Lower leg skin (tissue), 4 donors: ENCODE data around the gene INPP4B. TPM values are rescaled to one million over a fixed set of nuclear protein-coding genes. Genes with fewer than 3 reads are reported as not detected.

ENCODE experiments used
- DNase-seq, 2 donors: peaks; one replicate each; pipeline ENCODE4 v3.0.0-alpha.2; 2019; ENCODE audit warnings: low spot score in 2 of 2
- H3K4me3 ChIP-seq: fragments of 200-600 bp; sonication (generic); 2 replicates; pipeline ENCODE4 v1.5.1; 2017; ENCODE audit warnings: mild to moderate bottlenecking, low read depth; ENCODE audit not compliant: poor library complexity, severe bottlenecking
- CTCF ChIP-seq, 3 donors: fragments of 450-650 bp; IDR thresholded peaks; one replicate each; pipeline ENCODE4 v1.5.1; 2016; ENCODE audit warnings: antibody characterized with exemption in 3 of 3, mild to moderate bottlenecking in 3 of 3, moderate library complexity in 2 of 3
- POLR2A ChIP-seq, 2 donors: fragments of 450-650 bp; IDR thresholded peaks; one replicate each; pipeline ENCODE4 v1.6.1; 2016 to 2017; ENCODE audit warnings: antibody characterized with exemption in 2 of 2, mild to moderate bottlenecking in 1 of 2, moderate library complexity in 1 of 2
- WGBS, 2 donors: methylation state at CpG; one replicate each; pipeline ENCODE4 v1.1.5; 2018; 5-methylcytosine and 5-hydroxymethylcytosine counted together
- intact Hi-C: fragments of 100-400 bp; cut with DNase I; formaldehyde crosslinking; loops from one replicate; pipeline ENCODE4 v1.15.0; 2023; ENCODE audit warnings: low total_unique reads
- total RNA-seq, 4 donors: library from RNA; depleted of rRNA; stranded (reverse); fragments of >200 nt; gene quantifications; one replicate each; pipeline ENCODE4 v1.1.0, GENCODE V29; 2016

INPP4B gene
- total RNA-seq, 4 donors from 2014 or later = 7.6 to 18.5 (median 17.6) TPM

- DNase-seq = no peak
- H3K4me3 ChIP-seq = no peak overlapping the region
- 86 to 89% methylated on average over 1 of the region's 1 CpG for WGBS, 2 donors
- TF ChIP-seq POLR2A (IDR thresholded peaks at IDR 0.05) = no peak
- TF ChIP-seq CTCF (IDR thresholded peaks at IDR 0.05) = no peak
- intact Hi-C loops = no loop called here
These were observed 352.6 kb downstream of the INPP4B start for GRCh38 chr4:142493255-142494110.

- no peak for TF ChIP-seq CTCF (IDR thresholded peaks at IDR 0.05)
- TF ChIP-seq POLR2A (IDR thresholded peaks at IDR 0.05) = no peak
- WGBS, 2 donors = 72 to 74% methylated on average over 3 of the region's 3 CpGs
- no peak for DNase-seq
- no peak overlapping the region for H3K4me3 ChIP-seq
- intact Hi-C loops = no loop called here
These were observed 360.6 kb downstream of the INPP4B start for GRCh38 chr4:142485452-142485851.

GRCh38 chr4:142480244-142480643 is 365.9 kb downstream of the INPP4B start:
- no peak overlapping the region for H3K4me3 ChIP-seq
- WGBS, 2 donors = 82 to 90% methylated on average over 1 of the region's 1 CpG
- intact Hi-C loops = no loop called here
- DNase-seq = no peak
- TF ChIP-seq CTCF (IDR thresholded peaks at IDR 0.05) = no peak
- TF ChIP-seq POLR2A (IDR thresholded peaks at IDR 0.05) = no peak

DNA sequence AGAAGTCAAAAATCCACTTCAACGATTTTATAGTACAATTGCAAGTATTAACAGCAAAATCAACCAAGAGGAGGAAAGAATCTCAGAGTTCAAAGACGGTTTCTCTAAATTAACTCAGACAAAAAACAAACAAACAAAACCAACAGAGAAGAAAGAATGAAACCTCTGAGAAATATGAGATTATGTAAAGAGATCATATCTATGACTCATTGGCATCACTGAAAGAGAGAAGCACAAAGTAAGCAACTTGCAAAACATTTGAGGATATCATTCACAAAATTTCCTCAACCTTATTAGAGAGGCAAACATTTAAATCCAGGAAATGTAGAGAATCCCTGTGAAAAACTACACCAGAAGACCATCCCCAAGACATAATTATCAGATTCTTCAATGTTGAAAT is 370.4 kb downstream of the INPP4B start:
- intact Hi-C loops = no loop called here
- no peak for DNase-seq
- 78 to 82% methylated on average over 2 of the region's 2 CpGs for WGBS, 2 donors
- no peak for TF ChIP-seq POLR2A (IDR thresholded peaks at IDR 0.05)
- TF ChIP-seq CTCF (IDR thresholded peaks at IDR 0.05) = no peak
- no peak overlapping the region for H3K4me3 ChIP-seq

DNA sequence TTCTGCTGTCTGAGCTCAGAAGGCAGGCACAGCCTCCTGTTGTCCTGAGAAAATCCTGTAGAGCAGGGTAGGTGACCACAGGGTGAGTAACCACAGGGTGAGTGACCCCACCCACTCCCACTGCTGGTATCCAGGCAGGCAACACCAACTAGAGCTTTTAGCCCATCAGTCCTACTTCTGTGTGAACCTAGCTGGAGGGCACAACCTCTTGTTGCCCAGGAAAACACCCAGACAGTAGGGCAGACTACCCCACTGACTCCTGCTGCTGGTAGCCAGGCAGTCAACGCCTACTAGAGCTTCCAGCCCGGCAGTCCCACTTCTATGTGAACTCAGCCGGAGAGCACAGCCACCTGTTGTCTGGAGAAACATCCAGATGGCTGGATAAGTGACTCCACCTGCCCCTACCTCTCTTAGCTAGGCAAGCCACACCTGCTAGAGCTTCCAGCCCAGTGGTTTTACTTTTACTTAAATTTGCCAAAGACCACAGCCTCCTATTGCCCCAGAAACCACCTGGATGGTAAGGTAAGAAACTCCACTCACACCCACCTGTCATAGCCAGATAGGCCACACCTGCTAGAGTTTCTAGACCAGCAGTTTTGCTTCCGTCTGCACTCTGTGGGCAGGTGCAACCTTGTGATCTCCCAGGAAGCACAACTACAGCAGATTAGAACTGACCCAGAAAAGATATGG is 371.6 kb downstream of the INPP4B start:
- DNase-seq = no peak
- no peak overlapping the region for H3K4me3 ChIP-seq
- WGBS, 2 donors = 93 to 95% methylated on average over 4 of the region's 4 CpGs
- TF ChIP-seq CTCF (IDR thresholded peaks at IDR 0.05) (no peak), POLR2A (IDR thresholded peaks at IDR 0.05) (no peak)
- intact Hi-C loops = no loop called here
